IMR-90 (cell line): ENCODE measurements around the gene TMBIM6.

Source experiments
- BHLHE40 ChIP-seq: fragments of 150-350 bp; IDR thresholded peaks from 2 replicates; pipeline ENCODE4 v1.6.1; 2016; ENCODE audit warnings: mild to moderate bottlenecking, low read depth, low read length
- CEBPB ChIP-seq: IDR thresholded peaks from 2 replicates; pipeline ENCODE4 v1.6.1; 2012; ENCODE audit warnings: low read depth, low read length, improper control_type of control experiment
- CHD1 ChIP-seq: IDR thresholded peaks from 2 replicates; pipeline ENCODE4 v1.6.1; 2012; ENCODE audit warnings: low read depth, low read length, improper control_type of control experiment
- FOS ChIP-seq: fragments of 150-350 bp; IDR thresholded peaks from 2 replicates; pipeline ENCODE4 v1.6.1; 2016; ENCODE audit warnings: low read depth, low read length
- MAZ ChIP-seq: IDR thresholded peaks from 2 replicates; pipeline ENCODE4 v1.6.1; 2012; ENCODE audit warnings: low read depth, mild to moderate bottlenecking, low read length, improper control_type of control experiment, moderate library complexity, borderline replicate concordance
- MXI1 ChIP-seq: IDR thresholded peaks from 2 replicates; pipeline ENCODE4 v1.6.1; 2012; ENCODE audit warnings: low read depth, mild to moderate bottlenecking, low read length, moderate library complexity, borderline replicate concordance
- POLR2A ChIP-seq: IDR thresholded peaks from 2 replicates; pipeline ENCODE4 v1.6.1; 2012; ENCODE audit warnings: mild to moderate bottlenecking, low read depth, low read length
- RAD21 ChIP-seq: IDR thresholded peaks from 2 replicates; pipeline ENCODE4 v1.6.1; 2012; ENCODE audit warnings: low read length, improper control_type of control experiment
- RCOR1 ChIP-seq: IDR thresholded peaks from 2 replicates; pipeline ENCODE4 v1.6.1; 2012; ENCODE audit warnings: mild to moderate bottlenecking, low read length, improper control_type of control experiment; ENCODE audit not compliant: insufficient replicate concordance
- RFX5 ChIP-seq: IDR thresholded peaks from 2 replicates; pipeline ENCODE4 v1.8.0; 2012; ENCODE audit warnings: low read depth, mild to moderate bottlenecking, low read length, moderate library complexity
- SMC3 ChIP-seq: fragments of 150-350 bp; IDR thresholded peaks from 2 replicates; pipeline ENCODE4 v1.6.1; 2016; ENCODE audit warnings: low read depth, mild to moderate bottlenecking, antibody characterized with exemption, low read length, moderate library complexity
- TF ChIP-seq, protein P1 (sequence below): conservative IDR thresholded peaks from 2 replicates; pipeline ENCODE4 v1.5.1; 2012; ENCODE audit warnings: mild to moderate bottlenecking, low read depth, low read length, improper control_type of control experiment
- TF ChIP-seq, protein P2 (sequence below): fragments of 150-350 bp; IDR thresholded peaks from 2 replicates; pipeline ENCODE4 v1.6.1; 2017; ENCODE audit warnings: mild to moderate bottlenecking, antibody characterized with exemption, low read length, low read depth

GRCh38 chr12:49789992-49790391, 48.6 kb downstream of the TMBIM6 start:
- TF ChIP-seq, protein P1, sequence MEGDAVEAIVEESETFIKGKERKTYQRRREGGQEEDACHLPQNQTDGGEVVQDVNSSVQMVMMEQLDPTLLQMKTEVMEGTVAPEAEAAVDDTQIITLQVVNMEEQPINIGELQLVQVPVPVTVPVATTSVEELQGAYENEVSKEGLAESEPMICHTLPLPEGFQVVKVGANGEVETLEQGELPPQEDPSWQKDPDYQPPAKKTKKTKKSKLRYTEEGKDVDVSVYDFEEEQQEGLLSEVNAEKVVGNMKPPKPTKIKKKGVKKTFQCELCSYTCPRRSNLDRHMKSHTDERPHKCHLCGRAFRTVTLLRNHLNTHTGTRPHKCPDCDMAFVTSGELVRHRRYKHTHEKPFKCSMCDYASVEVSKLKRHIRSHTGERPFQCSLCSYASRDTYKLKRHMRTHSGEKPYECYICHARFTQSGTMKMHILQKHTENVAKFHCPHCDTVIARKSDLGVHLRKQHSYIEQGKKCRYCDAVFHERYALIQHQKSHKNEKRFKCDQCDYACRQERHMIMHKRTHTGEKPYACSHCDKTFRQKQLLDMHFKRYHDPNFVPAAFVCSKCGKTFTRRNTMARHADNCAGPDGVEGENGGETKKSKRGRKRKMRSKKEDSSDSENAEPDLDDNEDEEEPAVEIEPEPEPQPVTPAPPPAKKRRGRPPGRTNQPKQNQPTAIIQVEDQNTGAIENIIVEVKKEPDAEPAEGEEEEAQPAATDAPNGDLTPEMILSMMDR, result 0 out of 2 replicates have a peak, but pooled peaks have one; percentile 6
- no peak for TF ChIP-seq SMC3
- no peak for TF ChIP-seq POLR2A
- TF ChIP-seq, protein P2, sequence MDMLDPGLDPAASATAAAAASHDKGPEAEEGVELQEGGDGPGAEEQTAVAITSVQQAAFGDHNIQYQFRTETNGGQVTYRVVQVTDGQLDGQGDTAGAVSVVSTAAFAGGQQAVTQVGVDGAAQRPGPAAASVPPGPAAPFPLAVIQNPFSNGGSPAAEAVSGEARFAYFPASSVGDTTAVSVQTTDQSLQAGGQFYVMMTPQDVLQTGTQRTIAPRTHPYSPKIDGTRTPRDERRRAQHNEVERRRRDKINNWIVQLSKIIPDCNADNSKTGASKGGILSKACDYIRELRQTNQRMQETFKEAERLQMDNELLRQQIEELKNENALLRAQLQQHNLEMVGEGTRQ, result no peak
- no peak for TF ChIP-seq RFX5
- no peak for TF ChIP-seq MXI1
- TF ChIP-seq CEBPB, result no peak
- no peak for TF ChIP-seq CHD1
- no peak for TF ChIP-seq RAD21
- TF ChIP-seq BHLHE40, result no peak
- TF ChIP-seq FOS, result no peak
- TF ChIP-seq RCOR1, result no peak
- no peak for TF ChIP-seq MAZ
